HL-60 (cell line): Measurements from ENCODE around the gene RAP1GAP.

Source experiments
- DNase-seq, 2 experiments: peaks; one replicate each; pipeline ENCODE4 v3.0.0-alpha.2; 2010 to 2020; ENCODE audit warnings: low read depth in 1 of 2, low spot score in 1 of 2
- H3K27ac ChIP-seq: fragments of 250-450 bp; sonication (Bioruptor Pico); replicated peaks from 2 replicates; pipeline ENCODE4 v1.5.1; 2020; ENCODE audit warnings: mild to moderate bottlenecking, moderate library complexity
- H3K27me3 ChIP-seq: fragments of 250-450 bp; sonication (Bioruptor Pico); 2 replicates; pipeline ENCODE4 v1.5.1; 2021; ENCODE audit warnings: mild to moderate bottlenecking, moderate library complexity; ENCODE audit not compliant: insufficient read depth, poor library complexity, severe bottlenecking
- H3K4me3 ChIP-seq: replicated peaks from 2 replicates; pipeline ENCODE4 v1.5.1; 2011; ENCODE audit warnings: mild to moderate bottlenecking, control low read depth, low read length; ENCODE audit not compliant: insufficient read depth
- CTCF ChIP-seq: IDR thresholded peaks from one replicate; pipeline ENCODE4 v1.5.1; 2011; ENCODE audit warnings: low read length, control low read depth, inconsistent platforms; ENCODE audit not compliant: insufficient read depth
- GABPA ChIP-seq: IDR thresholded peaks from 2 replicates; pipeline ENCODE4 v1.6.1; 2012; ENCODE audit warnings: low read depth
- POLR2AphosphoS5 ChIP-seq: IDR thresholded peaks from 2 replicates; pipeline ENCODE4 v1.6.1; 2012; ENCODE audit warnings: low read depth
- REST ChIP-seq: IDR thresholded peaks from 2 replicates; pipeline ENCODE4 v1.6.1; 2012; ENCODE audit warnings: low read depth; ENCODE audit not compliant: insufficient replicate concordance
- SPI1 ChIP-seq: IDR thresholded peaks from 2 replicates; pipeline ENCODE4 v1.6.1; 2012; ENCODE audit warnings: low read depth, mild to moderate bottlenecking, borderline replicate concordance

The RAP1GAP gene

GRCh38 chr1:21641967-21642739, 27.0 kb downstream of the RAP1GAP start:
- DNase-seq = no peak
- TF ChIP-seq SPI1 = no peak
- TF ChIP-seq REST = no peak
- no peak for TF ChIP-seq CTCF
- TF ChIP-seq GABPA = no peak
- no peak for TF ChIP-seq POLR2AphosphoS5
- no peaks in the 10 kb centered on the region for H3K27me3 ChIP-seq

GRCh38 chr1:21641537-21641936, 27.6 kb downstream of the RAP1GAP start:
- Histone ChIP-seq H3K4me3 (no peak overlapping the region), H3K27ac (no peak overlapping the region), H3K27me3 (no peaks in the 10 kb centered on the region)
- DNase-seq = no peak
- TF ChIP-seq REST = no peak

More at GRCh38 chr1:21641967-21642739, 27.0 kb downstream of the RAP1GAP start:
- H3K4me3 ChIP-seq = no peak overlapping the region
- H3K27ac ChIP-seq = no peak overlapping the region

GRCh38 chr1:21641076-21641475, 28.1 kb downstream of the RAP1GAP start:
- DNase-seq = no peak
- Histone ChIP-seq H3K27me3 (no peaks in the 10 kb centered on the region), H3K27ac (no peak overlapping the region), H3K4me3 (no peak overlapping the region)
- TF ChIP-seq POLR2AphosphoS5 (no peak), GABPA (no peak), CTCF (no peak), SPI1 (no peak)

- H3K4me3 ChIP-seq = no peak overlapping the region
- H3K27me3 ChIP-seq = no peaks in the 10 kb centered on the region
- TF ChIP-seq REST = no peak
- no peak for TF ChIP-seq POLR2AphosphoS5
- TF ChIP-seq SPI1 = no peak
- no peak for TF ChIP-seq GABPA
- no peak for TF ChIP-seq CTCF
- no peak overlapping the region for H3K27ac ChIP-seq
- DNase-seq = no peak
Measured at GRCh38 chr1:21640653-21641052, 28.5 kb downstream of the RAP1GAP start.
